Sigmoid colon (tissue), 3 donors: Measurements from ENCODE around the gene MOB3B.

Experiments used
- POLR2A ChIP-seq, 2 donors: fragments of 450-650 bp; IDR thresholded peaks; one replicate each; pipeline ENCODE4 v1.6.1; 2016; ENCODE audit warnings: antibody characterized with exemption in 2 of 2, mild to moderate bottlenecking in 2 of 2, moderate library complexity in 2 of 2
- TF ChIP-seq, protein P1 (sequence below), 4 experiments: fragments of 450-650 bp in 3 of 4; fragments of 200-600 bp in 1 of 4; IDR thresholded peaks; one replicate each; pipeline ENCODE4 v1.5.1; 2016 to 2019; ENCODE audit warnings: antibody characterized with exemption in 4 of 4, mild to moderate bottlenecking in 3 of 4, moderate library complexity in 2 of 4

DNA sequence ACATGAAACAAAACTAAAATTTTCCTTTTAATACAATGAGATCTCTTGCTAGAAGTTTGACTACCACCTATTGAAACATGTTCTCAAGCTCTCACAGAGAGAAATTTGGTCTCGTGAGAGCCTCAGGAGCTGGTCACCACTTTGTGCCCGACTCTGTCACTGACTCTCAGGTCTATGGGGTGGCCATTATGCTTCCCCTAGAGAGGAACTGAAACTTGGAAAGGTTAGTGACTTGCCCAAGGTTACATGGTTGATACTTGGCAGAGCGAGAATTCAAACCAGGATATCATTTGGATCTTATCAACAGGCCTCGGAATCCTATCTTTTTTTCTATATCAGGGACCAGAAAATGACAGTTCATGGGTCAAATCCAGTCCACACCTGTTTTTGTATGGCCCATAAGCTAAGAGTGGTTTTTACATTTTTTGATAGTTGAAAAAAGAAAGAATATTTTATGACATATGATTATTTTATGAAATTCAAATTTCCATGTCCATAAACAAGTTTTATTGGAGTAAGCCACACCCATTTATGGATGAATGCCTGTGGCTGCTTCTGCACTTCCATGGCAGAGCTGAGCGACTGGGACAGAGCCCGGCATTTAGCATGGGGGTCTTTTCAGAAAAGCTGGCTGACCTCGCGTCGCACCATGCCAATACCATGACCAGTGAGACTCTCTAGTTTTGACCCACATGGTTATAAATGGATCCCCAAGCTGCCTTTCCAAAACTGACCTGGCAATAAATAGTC lies 187.9 kb downstream of the MOB3B start:
- TF ChIP-seq POLR2A (IDR thresholded peaks at IDR 0.05): no peak
- TF ChIP-seq, protein P1, sequence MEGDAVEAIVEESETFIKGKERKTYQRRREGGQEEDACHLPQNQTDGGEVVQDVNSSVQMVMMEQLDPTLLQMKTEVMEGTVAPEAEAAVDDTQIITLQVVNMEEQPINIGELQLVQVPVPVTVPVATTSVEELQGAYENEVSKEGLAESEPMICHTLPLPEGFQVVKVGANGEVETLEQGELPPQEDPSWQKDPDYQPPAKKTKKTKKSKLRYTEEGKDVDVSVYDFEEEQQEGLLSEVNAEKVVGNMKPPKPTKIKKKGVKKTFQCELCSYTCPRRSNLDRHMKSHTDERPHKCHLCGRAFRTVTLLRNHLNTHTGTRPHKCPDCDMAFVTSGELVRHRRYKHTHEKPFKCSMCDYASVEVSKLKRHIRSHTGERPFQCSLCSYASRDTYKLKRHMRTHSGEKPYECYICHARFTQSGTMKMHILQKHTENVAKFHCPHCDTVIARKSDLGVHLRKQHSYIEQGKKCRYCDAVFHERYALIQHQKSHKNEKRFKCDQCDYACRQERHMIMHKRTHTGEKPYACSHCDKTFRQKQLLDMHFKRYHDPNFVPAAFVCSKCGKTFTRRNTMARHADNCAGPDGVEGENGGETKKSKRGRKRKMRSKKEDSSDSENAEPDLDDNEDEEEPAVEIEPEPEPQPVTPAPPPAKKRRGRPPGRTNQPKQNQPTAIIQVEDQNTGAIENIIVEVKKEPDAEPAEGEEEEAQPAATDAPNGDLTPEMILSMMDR (IDR thresholded peaks at IDR 0.05): no peak
